Mesenchymal stem cell (in vitro differentiated cells and primary cell): ENCODE data around the gene OPCML.

Experiments used
- DNase-seq: peaks from one replicate; pipeline ENCODE4 v3.0.0-alpha.2; 2013
- H2AFZ ChIP-seq: one replicate; pipeline ENCODE4 v1.6.1; 2013; ENCODE audit warnings: low read depth, mild to moderate bottlenecking, control low read depth, inconsistent platforms, low read length, moderate library complexity
- H2AK5ac ChIP-seq: 2 replicates; pipeline ENCODE4 v1.6.1; 2013; ENCODE audit warnings: low read length, moderate library complexity, mild to moderate bottlenecking, inconsistent platforms; ENCODE audit not compliant: severe bottlenecking
- H2BK120ac ChIP-seq: one replicate; pipeline ENCODE4 v1.6.1; 2013; ENCODE audit warnings: low read depth, mild to moderate bottlenecking, inconsistent platforms, low read length, moderate library complexity
- H2BK12ac ChIP-seq, 2 experiments: one replicate each; pipeline ENCODE4 v1.6.1; 2013; ENCODE audit warnings: inconsistent platforms in 2 of 2, low read length in 2 of 2, mild to moderate bottlenecking in 2 of 2, moderate library complexity in 2 of 2, control low read depth in 1 of 2
- H2BK15ac ChIP-seq: one replicate; pipeline ENCODE4 v1.6.1; 2013; ENCODE audit warnings: mild to moderate bottlenecking, low read depth, inconsistent platforms; ENCODE audit not compliant: poor library complexity, severe bottlenecking
- H2BK5ac ChIP-seq: 2 replicates; pipeline ENCODE4 v1.6.1; 2013; ENCODE audit warnings: low read depth, mild to moderate bottlenecking, low read length, control low read depth, inconsistent platforms; ENCODE audit not compliant: poor library complexity, severe bottlenecking
- H3K14ac ChIP-seq, 2 experiments: one replicate each; pipeline ENCODE4 v1.6.1; 2013; ENCODE audit warnings: inconsistent platforms in 2 of 2, low read length in 2 of 2, control low read depth in 1 of 2, mild to moderate bottlenecking in 1 of 2, moderate library complexity in 1 of 2
- H3K18ac ChIP-seq, 2 experiments: one replicate each; pipeline ENCODE4 v1.6.1; 2013; ENCODE audit warnings: inconsistent platforms in 2 of 2, low read length in 2 of 2, control low read depth in 1 of 2, low read depth in 1 of 2, mild to moderate bottlenecking in 1 of 2
- H3K23ac ChIP-seq, 2 experiments: one replicate each; pipeline ENCODE4 v1.6.1; 2013; ENCODE audit warnings: inconsistent platforms in 2 of 2, low read length in 2 of 2, mild to moderate bottlenecking in 2 of 2, moderate library complexity in 2 of 2, control low read depth in 1 of 2
- H3K27ac ChIP-seq: 2 replicates; pipeline ENCODE4 v1.5.1; 2013; ENCODE audit warnings: mild to moderate bottlenecking, moderate library complexity, low read length, control low read depth, inconsistent platforms; ENCODE audit not compliant: poor library complexity, severe bottlenecking
- H3K27me3 ChIP-seq, 2 experiments: 2 replicates each; pipeline versions ENCODE4 v1.6.1 to v1.7.0; 2013; ENCODE audit warnings: low read length in 2 of 2, mild to moderate bottlenecking in 2 of 2, moderate library complexity in 2 of 2, control low read depth in 1 of 2, inconsistent platforms in 1 of 2; ENCODE audit not compliant: control insufficient read depth in 1 of 2, insufficient read depth in 1 of 2
- H3K36me3 ChIP-seq, 2 experiments: 2 replicates each; pipeline versions ENCODE4 v1.6.1 to v1.7.0; 2013; ENCODE audit warnings: low read length in 2 of 2, control low read depth in 1 of 2, inconsistent platforms in 1 of 2, low read depth in 1 of 2, mild to moderate bottlenecking in 1 of 2; ENCODE audit not compliant: insufficient read depth in 2 of 2, control insufficient read depth in 1 of 2
- H3K4ac ChIP-seq, 2 experiments: one replicate each; pipeline ENCODE4 v1.6.1; 2013; ENCODE audit warnings: inconsistent platforms in 2 of 2, low read length in 2 of 2, mild to moderate bottlenecking in 2 of 2, moderate library complexity in 2 of 2, control low read depth in 1 of 2, low read depth in 1 of 2
- H3K4me1 ChIP-seq: 2 replicates; pipeline ENCODE4 v1.6.1; 2013; ENCODE audit warnings: low read depth, low read length, control low read depth; ENCODE audit not compliant: control insufficient read depth, insufficient read depth
- H3K4me2 ChIP-seq: 2 replicates; pipeline ENCODE4 v1.6.1; 2013; ENCODE audit warnings: low read length, mild to moderate bottlenecking, inconsistent platforms; ENCODE audit not compliant: poor library complexity, severe bottlenecking
- H3K4me3 ChIP-seq, 2 experiments: 2 replicates each; pipeline versions ENCODE4 v1.5.1 to v1.7.0; 2013; ENCODE audit warnings: low read length in 2 of 2, mild to moderate bottlenecking in 2 of 2, control low read depth in 1 of 2, low read depth in 1 of 2; ENCODE audit not compliant: insufficient read depth in 1 of 2
- H3K79me1 ChIP-seq: replicated peaks from 2 replicates; pipeline ENCODE4 v1.6.1; 2013; ENCODE audit warnings: mild to moderate bottlenecking, control low read depth, low read length, inconsistent platforms; ENCODE audit not compliant: poor library complexity, severe bottlenecking
- H3K9ac ChIP-seq: 2 replicates; pipeline ENCODE4 v1.7.0; 2013; ENCODE audit warnings: mild to moderate bottlenecking, low read length, moderate library complexity
- H3K9me3 ChIP-seq: 2 replicates; pipeline ENCODE4 v1.7.0; 2013; ENCODE audit warnings: mild to moderate bottlenecking, low read length; ENCODE audit not compliant: control insufficient read depth
- H4K8ac ChIP-seq: one replicate; pipeline ENCODE4 v1.6.1; 2013; ENCODE audit warnings: inconsistent platforms, mild to moderate bottlenecking, low read length, moderate library complexity
- H4K91ac ChIP-seq: one replicate; pipeline ENCODE4 v1.6.1; 2013; ENCODE audit warnings: mild to moderate bottlenecking, low read length, inconsistent platforms
- WGBS: methylation state at CpG from one replicate; pipeline ENCODE4 v1.1.7; 2013; ENCODE audit warnings: mixed read lengths; 5-methylcytosine and 5-hydroxymethylcytosine counted together

The OPCML gene

DNA sequence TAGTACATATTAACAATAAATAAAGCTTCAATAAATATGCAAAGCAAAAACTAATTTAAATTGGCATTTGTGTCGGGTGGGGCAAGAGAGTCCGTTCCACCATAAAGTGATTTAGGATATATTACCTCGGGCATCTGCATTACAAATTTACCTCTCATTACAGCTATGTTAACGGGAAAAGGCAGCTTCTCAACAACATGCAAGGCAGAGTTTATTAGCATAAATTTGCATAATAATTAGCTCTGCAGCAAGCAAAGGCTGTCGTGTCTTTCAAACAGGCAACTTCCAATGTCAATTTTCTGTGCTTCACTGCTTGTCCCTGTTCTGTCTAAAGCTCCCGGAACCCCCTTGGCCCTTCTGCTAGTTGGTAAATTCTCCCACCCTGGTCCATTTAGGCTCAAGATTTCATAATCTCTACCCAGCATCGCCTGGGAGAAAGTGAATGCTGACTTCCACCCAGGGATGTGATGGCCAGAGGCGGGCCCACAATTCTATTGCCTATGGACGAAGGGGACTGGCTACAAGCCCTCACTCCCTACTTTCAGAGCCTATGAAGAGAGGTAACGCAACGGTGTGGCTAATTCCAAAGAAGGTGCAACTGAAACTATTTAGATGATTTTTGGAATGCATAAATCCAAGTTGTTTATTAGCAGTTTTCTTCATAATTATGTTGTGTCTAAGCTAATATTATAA, 462.1 kb downstream of the OPCML start:
- Histone ChIP-seq H2BK12ac (no peak overlapping the region), H3K14ac (no peak overlapping the region), H2BK120ac (no peak overlapping the region), H3K4me2 (no peak overlapping the region), H3K9ac (no peak overlapping the region), H4K8ac (no peak overlapping the region), H4K91ac (no peak overlapping the region), H3K4ac (no peak overlapping the region), H3K36me3 (no peaks in the 10 kb centered on the region), H2AK5ac (no peak overlapping the region), H3K23ac (no peak overlapping the region), H2BK15ac (no peak overlapping the region), H2BK5ac (no peak overlapping the region), H2AFZ (no peak overlapping the region), H3K79me1 (no peaks in the 10 kb centered on the region), H3K18ac (no peak overlapping the region), H3K4me3 (no peak overlapping the region), H3K27me3 (peaks cover 6 to 53% of the 10 kb centered on the region in 2 experiments), H3K27ac (no peak overlapping the region), H3K9me3 (no peaks in the 10 kb centered on the region), H3K4me1 (peaks cover 1% of the 10 kb centered on the region)
- 58% methylated on average over 9 of the region's 11 CpGs for WGBS
- DNase-seq, result no peak

DNA sequence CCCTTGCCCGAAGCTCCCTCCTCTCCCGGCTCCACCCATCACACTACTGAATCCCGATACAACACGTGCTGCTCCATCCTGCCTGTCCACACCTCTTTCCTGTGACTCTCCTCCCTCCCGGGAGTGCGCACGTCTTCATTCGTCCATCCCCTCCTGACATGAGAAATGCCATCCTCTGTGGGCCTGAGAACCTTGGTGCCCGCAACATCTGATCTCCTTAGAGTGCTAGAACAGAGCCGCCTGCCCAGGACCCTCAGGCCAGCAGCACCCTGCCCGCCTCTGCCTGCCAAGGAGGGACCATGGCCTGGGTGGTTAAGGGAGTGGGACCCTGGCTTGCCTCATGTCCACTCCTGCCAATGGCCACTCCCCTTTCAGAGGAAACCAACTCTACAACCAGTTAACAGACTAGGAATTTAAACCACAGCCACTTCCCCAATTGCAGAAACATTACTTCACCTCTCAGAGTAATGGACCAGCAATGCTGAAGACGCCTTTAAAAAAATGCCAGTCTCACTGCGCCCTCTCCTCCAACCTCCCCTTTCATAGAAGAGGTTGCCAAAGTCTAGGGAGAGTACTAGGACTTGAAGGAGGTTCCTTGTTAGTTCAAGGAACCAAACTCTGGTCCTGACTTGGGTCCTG, 466.3 kb downstream of the OPCML start:
- Histone ChIP-seq H3K36me3 (no peaks in the 10 kb centered on the region), H2AFZ (no peak overlapping the region), H2BK15ac (no peak overlapping the region), H3K18ac (no peak overlapping the region), H2AK5ac (no peak overlapping the region), H4K91ac (no peak overlapping the region), H3K23ac (no peak overlapping the region), H3K9me3 (no peaks in the 10 kb centered on the region), H3K14ac (no peak overlapping the region), H3K79me1 (no peaks in the 10 kb centered on the region), H3K4me1 (peaks cover 5% of the 10 kb centered on the region), H2BK12ac (no peak overlapping the region), H3K9ac (no peak overlapping the region), H2BK120ac (no peak overlapping the region), H3K27me3 (peaks cover 0 to 43% of the 10 kb centered on the region in 2 experiments), H3K27ac (no peak overlapping the region), H3K4ac (no peak overlapping the region), H3K4me3 (no peak overlapping the region), H2BK5ac (no peak overlapping the region), H4K8ac (no peak overlapping the region), H3K4me2 (no peak overlapping the region)
- DNase-seq, result no peak
- 82% methylated on average over 12 of the region's 13 CpGs for WGBS

DNA sequence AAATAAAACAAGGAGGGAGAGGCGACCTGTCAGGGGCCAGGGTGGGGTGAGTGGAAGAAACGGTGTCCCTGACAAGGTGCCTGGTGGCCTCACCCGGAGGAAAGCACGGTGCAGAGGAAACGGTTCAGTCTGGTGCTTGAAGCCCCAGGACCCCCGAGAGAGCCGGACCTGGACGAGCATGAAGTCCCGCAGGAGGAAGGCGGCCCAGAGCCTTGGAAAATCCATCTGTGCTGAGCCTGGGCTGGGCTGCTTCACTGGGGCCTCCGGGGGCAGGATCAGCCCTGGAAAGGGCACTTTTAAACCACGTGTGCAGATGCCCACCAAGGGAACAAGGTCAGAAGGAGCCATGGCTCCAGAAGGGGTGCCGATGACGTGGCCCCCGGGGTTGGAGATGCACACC, 467.3 kb downstream of the OPCML start:
- Histone ChIP-seq H4K8ac (peak overlapping the region; percentile 83), H3K23ac (no peak overlapping the region), H3K36me3 (no peaks in the 10 kb centered on the region), H3K4ac (no peak overlapping the region), H3K14ac (no peak overlapping the region), H3K27ac (no peak overlapping the region), H2BK120ac (no peak overlapping the region), H3K27me3 (peaks cover 0 to 40% of the 10 kb centered on the region in 2 experiments), H3K9ac (peak overlapping the region; percentile 90), H4K91ac (no peak overlapping the region), H3K79me1 (no peaks in the 10 kb centered on the region), H3K4me2 (no peak overlapping the region), H2BK5ac (no peak overlapping the region), H2BK12ac (no peak overlapping the region), H3K4me1 (peaks cover 5% of the 10 kb centered on the region), H2AK5ac (no peak overlapping the region), H2BK15ac (no peak overlapping the region), H2AFZ (peak overlapping the region; percentile 30), H3K9me3 (no peaks in the 10 kb centered on the region), H3K4me3 (peak overlapping the region in 1 of 2 experiments; percentile 85), H3K18ac (no peak overlapping the region)
- DNase-seq, result no peak
- WGBS, result 93% methylated on average over 15 of the region's 15 CpGs

DNA sequence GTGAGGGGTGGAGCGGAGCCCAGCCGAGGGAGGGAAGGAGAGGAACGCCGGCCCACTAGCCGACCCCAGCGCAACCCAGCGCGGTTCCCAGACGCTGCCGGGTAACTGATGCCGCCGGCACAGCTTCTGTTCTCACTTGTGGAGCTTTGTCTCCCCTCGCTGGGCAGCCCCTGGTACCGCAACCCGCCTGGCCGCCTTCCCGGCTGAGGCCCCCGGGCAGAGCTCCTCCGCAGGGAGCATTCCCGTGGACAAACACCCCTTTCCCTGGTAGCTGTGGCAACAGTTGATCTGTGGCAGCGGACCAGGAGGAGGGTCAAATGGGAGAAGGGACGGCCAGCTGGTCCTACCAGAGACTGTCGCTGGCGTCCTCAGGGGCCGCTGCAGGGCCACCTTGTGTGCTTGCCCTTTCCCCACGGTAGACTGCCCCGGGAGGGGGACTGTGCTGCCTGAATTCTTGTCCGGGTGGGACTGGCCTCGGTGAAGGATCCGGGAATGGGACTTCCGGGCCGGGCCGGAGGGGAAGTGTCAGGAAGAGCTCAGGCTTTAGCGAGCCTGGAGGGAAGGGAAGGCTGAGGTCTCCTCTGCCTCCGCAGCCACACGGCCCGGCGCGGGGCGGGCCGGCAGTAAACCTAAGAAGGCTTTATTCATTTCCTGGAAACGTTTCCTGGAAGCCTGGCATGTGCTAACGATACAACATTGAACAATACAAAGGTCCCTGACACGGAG, 468.0 kb downstream of the OPCML start:
- H3K23ac ChIP-seq, result no peak overlapping the region
- peak overlapping the region; percentile 90 for H3K9ac ChIP-seq
- no peak overlapping the region for H3K4ac ChIP-seq
- H3K4me2 ChIP-seq, result peak overlapping the region; percentile 62
- H2AK5ac ChIP-seq, result no peak overlapping the region
- no peak overlapping the region for H3K27ac ChIP-seq
- 6% methylated on average over 35 of the region's 44 CpGs for WGBS
- no peak overlapping the region for H3K14ac ChIP-seq
- H3K27me3 ChIP-seq, result peaks cover 0 to 38% of the 10 kb centered on the region in 2 experiments
- no peaks in the 10 kb centered on the region for H3K79me1 ChIP-seq
- peaks cover 5% of the 10 kb centered on the region for H3K4me1 ChIP-seq
- peak overlapping the region; percentile 66 to 70 for H3K18ac ChIP-seq
- peak overlapping the region; percentile 83 for H4K8ac ChIP-seq
- H2BK12ac ChIP-seq, result peak overlapping the region in 1 of 2 experiments; percentile 56
- H3K4me3 ChIP-seq, result peak overlapping the region in 1 of 2 experiments; percentile 85
- no peak overlapping the region for H4K91ac ChIP-seq
- no peak overlapping the region for H2BK5ac ChIP-seq
- H3K9me3 ChIP-seq, result no peaks in the 10 kb centered on the region
- H3K36me3 ChIP-seq, result no peaks in the 10 kb centered on the region
- peak; percentile 62 for DNase-seq
- no peak overlapping the region for H2BK15ac ChIP-seq
- peak overlapping the region; percentile 58 for H2AFZ ChIP-seq
- H2BK120ac ChIP-seq, result no peak overlapping the region
